HG03108 (cell line): ENCODE results near the gene BCO2.

Experiments used
- ATAC-seq: cut with Tn5 transposase; IDR thresholded peaks from one replicate; pipeline ENCODE4 v1.9.1; 2021; ENCODE audit warnings: moderate library complexity; ENCODE audit not compliant: unreplicated experiment

Gene BCO2

GRCh38 chr11:112247201-112247600 is 71.9 kb downstream of the BCO2 start:
- no peak for ATAC-seq

DNA sequence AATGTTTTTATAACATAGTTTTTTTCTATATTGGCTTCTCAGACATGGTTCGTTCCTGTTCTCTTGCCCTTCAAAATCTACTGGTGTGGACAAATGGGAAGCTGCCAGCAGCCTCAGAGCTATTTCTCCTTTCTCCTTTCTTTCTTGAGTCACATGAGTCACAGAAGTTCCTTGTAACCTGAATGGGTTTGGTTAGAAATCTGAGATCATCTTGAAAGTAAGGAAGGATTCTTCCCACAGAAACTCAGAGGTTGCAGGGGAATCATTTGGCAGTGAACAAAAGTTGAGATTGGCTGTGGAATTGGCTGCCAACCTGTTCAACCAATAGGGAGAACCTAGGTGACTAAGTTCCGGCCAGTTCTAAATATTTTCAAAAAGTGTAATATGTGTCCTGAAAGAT is 72.9 kb downstream of the BCO2 start:
- no peak for ATAC-seq

DNA sequence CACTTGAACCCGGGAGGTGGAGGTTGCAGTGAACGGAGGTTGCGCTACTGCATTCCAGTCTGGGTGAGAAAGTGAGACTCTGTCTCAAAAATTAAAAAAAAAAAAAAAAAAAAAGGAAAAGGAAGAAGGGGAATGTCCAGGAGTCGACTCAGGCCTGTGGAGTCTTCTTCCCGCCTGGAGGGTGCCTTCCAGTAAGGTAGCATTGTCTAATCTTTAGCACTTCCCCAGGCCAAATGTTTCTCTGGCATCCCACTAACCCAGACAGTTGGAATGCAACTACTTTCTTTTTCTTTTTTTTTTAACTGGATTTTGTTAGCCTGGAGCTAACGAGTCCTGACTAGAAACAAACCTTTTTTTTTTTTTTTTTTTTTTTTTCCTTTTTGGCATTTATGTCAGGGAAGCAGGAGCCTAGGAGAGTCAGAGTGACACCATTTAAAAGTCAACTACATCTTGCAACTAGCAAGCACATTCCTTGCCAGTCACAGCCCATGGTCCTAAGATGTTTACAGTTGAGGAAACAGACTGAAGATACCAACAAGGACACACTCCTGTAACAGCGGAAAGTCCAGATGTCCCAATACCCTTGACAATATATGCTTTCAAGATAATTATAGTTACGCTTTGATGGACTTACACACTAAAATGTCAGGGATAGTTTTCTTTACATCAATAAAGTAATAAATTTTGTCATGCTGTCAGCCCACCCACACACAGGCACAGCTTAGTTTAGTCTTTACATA is 74.7 kb downstream of the BCO2 start:
- ATAC-seq = no peak

GRCh38 chr11:112253605-112254242 is 78.4 kb downstream of the BCO2 start:
- no peak for ATAC-seq

DNA sequence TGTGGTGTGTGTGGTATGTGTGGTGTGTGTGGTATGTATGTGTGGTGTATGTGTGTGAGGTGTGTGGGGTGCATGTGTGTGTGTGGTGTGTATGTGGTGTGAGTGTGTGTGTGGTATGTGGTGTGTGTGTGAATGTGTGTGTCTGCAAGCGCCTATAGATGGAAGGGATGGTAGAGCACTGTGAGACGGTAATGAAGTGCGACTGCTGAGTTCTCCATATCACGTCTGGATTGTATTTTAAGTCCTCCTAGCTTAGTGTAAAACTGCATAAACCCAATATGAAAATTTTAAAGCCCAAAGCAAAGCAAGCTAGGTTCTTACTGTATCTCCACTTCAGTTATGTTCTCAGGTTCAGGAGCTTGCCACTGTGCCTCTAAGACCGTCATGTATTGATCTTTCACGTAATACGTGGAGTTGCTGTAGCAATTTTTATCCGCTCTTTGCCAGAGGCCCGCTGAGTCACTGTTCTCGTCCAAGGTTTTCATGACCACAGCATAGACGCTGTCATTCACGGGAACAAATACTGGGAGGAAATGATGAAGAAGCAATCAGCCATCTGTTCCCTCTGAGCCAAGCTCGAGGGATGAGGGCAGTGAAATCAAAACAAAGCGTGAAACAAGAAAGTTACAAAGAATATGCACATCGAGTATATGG is 79.9 kb downstream of the BCO2 start:
- no peak for ATAC-seq

- no peak for ATAC-seq
Observed at GRCh38 chr11:112260490-112260889, 85.2 kb downstream of the BCO2 start, which contains the start of gene PLET1. TSS of gene PLET1 (minus strand) at chr11:112260860. CDS start at chr11:112260589, 271 bp downstream.

DNA sequence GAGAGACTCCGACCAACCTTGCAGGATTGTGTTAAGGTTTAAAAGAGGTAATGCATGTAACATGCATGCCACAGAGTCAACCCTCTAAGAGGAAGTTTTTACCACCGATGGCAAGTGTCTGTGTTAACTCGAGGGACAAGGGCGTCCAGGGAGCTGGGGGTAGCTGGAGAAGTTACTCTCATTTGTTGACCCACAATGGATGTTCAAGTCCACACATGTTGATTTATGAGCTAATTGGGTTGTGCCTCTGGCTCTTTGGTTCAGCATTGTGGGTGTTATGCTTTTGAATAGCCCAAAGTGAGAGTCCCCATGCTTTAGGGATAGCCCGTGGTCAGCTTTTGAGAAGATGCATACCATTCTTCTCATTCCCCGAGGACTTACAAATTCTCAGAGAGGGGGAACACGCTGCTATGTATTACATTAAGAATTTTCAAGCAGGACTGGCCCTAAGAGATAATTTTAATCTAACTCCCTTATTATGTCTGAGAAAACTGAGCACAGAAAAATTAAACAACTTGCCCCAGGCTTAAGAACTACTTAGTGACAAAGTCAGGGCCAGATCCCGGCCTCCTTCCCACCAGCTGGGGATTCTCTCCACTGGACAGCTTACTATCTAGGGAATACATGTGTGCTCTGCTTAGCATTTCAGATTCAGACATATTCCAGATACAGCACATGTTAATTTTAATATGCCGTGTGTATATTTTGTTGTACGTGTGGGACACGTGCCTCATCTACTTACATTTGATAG is 90.5 kb downstream of the BCO2 start:
- no peak for ATAC-seq

GRCh38 chr11:112266410-112266778 is 91.1 kb downstream of the BCO2 start:
- ATAC-seq = no peak

- ATAC-seq = no peak
Observed at GRCh38 chr11:112267188-112267591, 91.9 kb downstream of the BCO2 start.

- no peak for ATAC-seq
Observed at GRCh38 chr11:112268406-112268805, 93.1 kb downstream of the BCO2 start.
